Body of pancreas (tissue), 4 donors: ENCODE results near the gene CFP.

ENCODE experiments used
- POLR2A ChIP-seq, 3 donors: fragments of 450-650 bp; IDR thresholded peaks; one replicate each; pipeline ENCODE4 v1.6.1; 2016; ENCODE audit warnings: antibody characterized with exemption in 3 of 3, mild to moderate bottlenecking in 2 of 3
- TF ChIP-seq, protein P1 (sequence below), 7 experiments: fragments of 450-650 bp in 4 of 7; fragments of 200-600 bp in 3 of 7; sonication (generic) in 3 of 7; IDR thresholded peaks; one replicate each; pipeline ENCODE4 v1.5.1; 2016 to 2019; ENCODE audit warnings: antibody characterized with exemption in 7 of 7

DNA sequence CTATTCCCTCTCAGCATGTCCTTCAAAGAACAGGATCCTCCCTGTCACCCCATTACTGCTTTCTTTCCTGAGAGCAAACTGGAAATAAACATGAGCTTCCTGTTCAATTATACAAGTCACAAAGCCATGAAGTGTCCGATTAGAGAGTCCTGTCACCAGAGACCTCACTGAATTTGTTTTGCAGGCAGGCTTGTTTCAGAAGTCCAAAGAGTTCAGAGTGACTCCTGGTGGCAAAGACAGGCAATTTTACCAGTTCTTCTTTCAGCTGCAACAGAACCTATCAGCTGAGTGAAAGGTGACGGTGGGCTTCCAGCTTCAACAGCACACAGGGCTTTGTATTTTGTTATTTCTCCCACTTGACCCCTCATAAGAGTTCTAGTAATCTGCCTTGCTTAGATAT lies 14.2 kb upstream of the CFP start:
- TF ChIP-seq, protein P1, sequence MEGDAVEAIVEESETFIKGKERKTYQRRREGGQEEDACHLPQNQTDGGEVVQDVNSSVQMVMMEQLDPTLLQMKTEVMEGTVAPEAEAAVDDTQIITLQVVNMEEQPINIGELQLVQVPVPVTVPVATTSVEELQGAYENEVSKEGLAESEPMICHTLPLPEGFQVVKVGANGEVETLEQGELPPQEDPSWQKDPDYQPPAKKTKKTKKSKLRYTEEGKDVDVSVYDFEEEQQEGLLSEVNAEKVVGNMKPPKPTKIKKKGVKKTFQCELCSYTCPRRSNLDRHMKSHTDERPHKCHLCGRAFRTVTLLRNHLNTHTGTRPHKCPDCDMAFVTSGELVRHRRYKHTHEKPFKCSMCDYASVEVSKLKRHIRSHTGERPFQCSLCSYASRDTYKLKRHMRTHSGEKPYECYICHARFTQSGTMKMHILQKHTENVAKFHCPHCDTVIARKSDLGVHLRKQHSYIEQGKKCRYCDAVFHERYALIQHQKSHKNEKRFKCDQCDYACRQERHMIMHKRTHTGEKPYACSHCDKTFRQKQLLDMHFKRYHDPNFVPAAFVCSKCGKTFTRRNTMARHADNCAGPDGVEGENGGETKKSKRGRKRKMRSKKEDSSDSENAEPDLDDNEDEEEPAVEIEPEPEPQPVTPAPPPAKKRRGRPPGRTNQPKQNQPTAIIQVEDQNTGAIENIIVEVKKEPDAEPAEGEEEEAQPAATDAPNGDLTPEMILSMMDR (IDR thresholded peaks at IDR 0.05), result peak in 3 of 7 experiments; percentile 10 to 34 (median 17)
- no peak for TF ChIP-seq POLR2A (IDR thresholded peaks at IDR 0.05)
